Endothelial cell of umbilical vein (primary cell): Measurements from ENCODE around the gene TCP11L2.

Experiments used
- CTCF ChIP-seq, 2 donors: IDR thresholded peaks; 1 replicate in 1 of 2; 2 replicates in 1 of 2; pipeline ENCODE4 v1.5.1; 2011; ENCODE audit warnings: low read length in 2 of 2, mild to moderate bottlenecking in 2 of 2, moderate library complexity in 2 of 2, control low read depth in 1 of 2, inconsistent platforms in 1 of 2, low read depth in 1 of 2; ENCODE audit not compliant: insufficient read depth in 1 of 2; ENCODE audit errors: extremely low read depth in 1 of 2
- MYC ChIP-seq: IDR thresholded peaks from one replicate; pipeline ENCODE4 v1.6.1; 2011; ENCODE audit warnings: mild to moderate bottlenecking, low read depth, low read length
- POLR2AphosphoS5 ChIP-seq: IDR thresholded peaks from 2 replicates; pipeline ENCODE4 v1.6.1; 2012; ENCODE audit warnings: low read depth, mild to moderate bottlenecking, control low read depth, low read length, moderate library complexity; ENCODE audit not compliant: insufficient read depth

DNA sequence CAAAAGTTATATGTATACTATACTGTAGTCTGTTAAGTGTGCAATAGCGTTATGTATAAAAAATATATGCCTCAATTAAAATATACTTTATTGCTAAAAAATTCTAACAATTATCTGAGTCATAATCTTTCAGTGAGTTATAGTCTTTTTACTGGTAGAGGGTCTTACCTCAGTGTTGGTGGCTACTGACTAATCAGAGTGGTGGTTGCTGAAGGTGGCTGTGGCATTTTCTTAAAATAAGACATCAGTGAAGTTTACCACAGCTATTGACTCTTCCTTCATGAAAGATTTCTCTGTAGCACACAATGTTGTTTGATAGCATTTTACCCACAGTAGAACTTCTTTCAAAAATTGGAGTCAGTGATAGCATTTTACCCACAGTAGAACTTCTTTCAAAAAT is 78.4 kb downstream of the TCP11L2 start:
- TF ChIP-seq CTCF (IDR thresholded peaks at IDR 0.05; ENCODE audit: extremely low read depth in 1 of 2, insufficient read depth in 1 of 2, low read depth in 1 of 2, low read length in 2 of 2) (no peak), MYC (no peak), POLR2AphosphoS5 (no peak)
